Lower leg skin (tissue), 3 donors: Measurements from ENCODE around the gene PHF12.

Source experiments
- CTCF ChIP-seq, 3 donors: fragments of 450-650 bp; IDR thresholded peaks; one replicate each; pipeline ENCODE4 v1.5.1; 2016; ENCODE audit warnings: antibody characterized with exemption in 3 of 3, mild to moderate bottlenecking in 3 of 3, moderate library complexity in 2 of 3
- POLR2A ChIP-seq, 2 donors: fragments of 450-650 bp; IDR thresholded peaks; one replicate each; pipeline ENCODE4 v1.6.1; 2016 to 2017; ENCODE audit warnings: antibody characterized with exemption in 2 of 2, mild to moderate bottlenecking in 1 of 2, moderate library complexity in 1 of 2

- no peak for TF ChIP-seq POLR2A (IDR thresholded peaks at IDR 0.05)
- no peak for TF ChIP-seq CTCF (IDR thresholded peaks at IDR 0.05)
Observed at GRCh38 chr17:28906276-28906675, 45.0 kb downstream of the PHF12 start.
